Stimulated activated CD4-positive, alpha-beta T cell treated with anti-CD3 and anti-CD28 coated beads, Interleukin-15, amount 100 ng/mL, for 1 hour (primary cell): ENCODE data around the gene SLC12A9.
"Not testable (repeated sequence)": the region's sequence is repeated elsewhere in the genome, so short reads cannot be mapped to it uniquely, and the experiment has no call there.

Experiments used
- DNase-seq, 2 donors: peaks; one replicate each; pipeline ENCODE4 v3.0.0-alpha.2; 2020; ENCODE audit warnings: low read depth in 1 of 2, low spot score in 1 of 2

SLC12A9 gene

DNA sequence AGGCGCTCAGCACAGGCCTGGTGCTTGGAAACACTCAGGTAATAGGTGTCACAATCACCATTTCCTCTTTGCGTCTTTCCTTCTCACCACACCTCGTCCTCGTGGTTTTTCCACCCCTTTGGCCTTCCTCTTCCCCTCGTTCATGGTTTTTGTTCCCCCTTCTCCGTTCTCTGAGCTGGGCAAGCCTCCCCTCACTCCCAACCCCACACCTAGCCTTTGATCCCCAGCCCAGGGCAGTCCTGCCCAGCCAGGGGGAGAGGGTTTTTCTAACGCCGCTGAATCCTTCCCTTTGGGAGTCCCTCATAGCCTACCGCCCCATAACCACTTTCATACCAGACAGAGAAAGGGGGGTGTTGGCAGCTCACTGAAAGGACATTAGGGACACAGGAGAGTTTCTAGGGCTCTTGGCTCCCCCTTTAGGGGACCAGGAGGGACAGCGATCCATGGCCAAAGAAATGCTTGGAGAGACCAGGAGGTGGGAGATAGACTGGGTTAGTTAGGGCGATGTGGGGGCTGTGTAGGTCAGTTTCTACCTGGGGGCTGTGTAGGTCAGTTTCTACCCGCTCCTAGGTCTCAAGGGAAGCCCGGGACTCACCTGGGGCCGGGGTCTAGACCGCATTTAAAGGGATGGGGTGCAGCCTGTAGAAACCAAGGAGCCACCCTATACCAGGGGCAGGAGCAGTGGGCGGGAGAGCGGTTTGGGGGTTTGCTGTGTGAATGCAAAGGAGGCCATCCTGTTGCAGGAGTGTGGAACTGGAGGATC, 26.6 kb upstream of the SLC12A9 start:
- DNase-seq = no peak

GRCh38 chr7:100826514-100827329, 25.8 kb upstream of the SLC12A9 start:
- no peak for DNase-seq

- DNase-seq = no peak
These were observed 24.9 kb upstream of the SLC12A9 start, which contains the start of gene EPHB4 for GRCh38 chr7:100827330-100828226. EPHB4 (minus strand) TSS chr7:100827523; CDS start chr7:100827030, 493 bp downstream.

GRCh38 chr7:100829150-100829716, 23.3 kb upstream of the SLC12A9 start:
- DNase-seq = no peak

DNA sequence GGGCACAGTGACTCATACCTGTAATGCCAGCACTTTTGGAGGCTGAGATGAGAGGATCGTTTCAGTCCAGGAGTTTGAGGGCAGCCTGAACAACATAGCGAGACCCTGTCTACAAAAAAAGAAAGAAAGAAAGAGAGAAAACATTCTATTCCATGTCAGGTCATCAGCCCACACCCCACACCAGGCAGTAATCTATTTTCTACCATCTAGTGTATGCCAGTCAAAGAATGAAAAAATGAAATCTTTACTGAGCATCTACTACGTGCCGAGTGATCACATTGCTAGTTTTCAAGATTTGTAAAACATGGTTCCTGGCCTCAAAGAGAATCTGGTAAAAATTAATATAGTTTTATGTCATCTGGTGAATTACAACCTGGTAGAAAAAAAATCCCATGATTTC, 22.1 kb upstream of the SLC12A9 start:
- DNase-seq = no peak

GRCh38 chr7:100832281-100832633, 20.3 kb upstream of the SLC12A9 start:
- no peak for DNase-seq

GRCh38 chr7:100835903-100836811, 16.4 kb upstream of the SLC12A9 start:
- DNase-seq = no peak

- DNase-seq = no peak
These were observed 15.8 kb upstream of the SLC12A9 start for GRCh38 chr7:100836812-100837098.

DNA sequence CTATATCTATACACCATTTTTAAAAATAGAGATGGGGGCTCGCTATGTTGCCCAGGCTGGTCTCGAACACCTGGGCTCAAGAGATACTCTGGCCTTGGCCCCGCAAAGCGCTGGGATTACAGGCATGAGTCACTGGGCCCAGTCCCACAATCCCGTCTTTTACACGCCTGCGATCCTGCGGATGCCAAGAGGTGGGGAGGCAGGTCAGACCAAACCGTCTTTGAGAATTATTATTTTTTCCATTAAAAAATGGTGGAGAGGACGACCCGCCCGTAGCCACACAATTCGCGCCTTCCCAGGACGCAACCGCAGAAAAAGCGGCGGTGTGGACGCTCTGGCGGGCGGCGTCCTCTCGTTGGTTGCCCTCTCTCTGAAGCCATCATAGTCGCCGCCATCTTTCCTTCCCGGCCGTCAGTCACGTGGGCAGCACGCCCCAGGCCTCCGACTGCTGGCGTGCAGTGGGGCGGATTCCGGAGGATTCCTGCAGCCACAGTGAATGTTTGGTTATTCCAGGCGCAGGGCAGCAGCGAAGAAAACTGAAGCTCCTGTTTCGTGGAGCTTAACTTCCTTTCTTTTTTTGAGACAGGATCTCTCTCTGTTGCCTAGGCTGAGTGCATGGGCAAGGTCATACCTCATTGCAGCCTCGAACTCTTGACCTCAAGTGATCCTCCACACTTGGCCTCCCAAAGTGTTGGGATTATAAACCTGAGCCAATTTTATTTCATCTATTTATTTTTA, 15.2 kb upstream of the SLC12A9 start:
- peak; percentile 53 to 70 for DNase-seq

DNA sequence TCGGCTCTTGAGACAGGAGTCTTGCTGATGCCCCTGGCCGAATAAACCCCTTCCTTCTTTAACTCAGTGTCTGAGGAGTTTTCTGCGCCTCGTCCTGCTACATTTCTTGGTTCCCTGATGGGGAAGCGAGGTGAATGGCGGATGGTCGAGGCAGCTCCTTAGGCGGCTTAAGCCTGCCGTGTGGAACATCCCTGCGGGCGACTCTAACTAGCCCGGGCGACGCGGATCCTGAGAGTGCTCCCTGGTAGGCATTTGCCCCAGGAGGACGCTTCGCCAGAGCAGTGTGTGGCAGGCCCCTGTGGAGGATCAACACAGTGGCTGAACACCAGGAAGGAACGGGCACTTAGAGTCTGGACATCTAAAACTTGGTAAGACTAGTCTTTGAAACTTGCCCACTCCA, 13.2 kb upstream of the SLC12A9 start:
- no peak for DNase-seq

- no peak for DNase-seq
These were observed 11.9 kb upstream of the SLC12A9 start for GRCh38 chr7:100840470-100841100.

DNA sequence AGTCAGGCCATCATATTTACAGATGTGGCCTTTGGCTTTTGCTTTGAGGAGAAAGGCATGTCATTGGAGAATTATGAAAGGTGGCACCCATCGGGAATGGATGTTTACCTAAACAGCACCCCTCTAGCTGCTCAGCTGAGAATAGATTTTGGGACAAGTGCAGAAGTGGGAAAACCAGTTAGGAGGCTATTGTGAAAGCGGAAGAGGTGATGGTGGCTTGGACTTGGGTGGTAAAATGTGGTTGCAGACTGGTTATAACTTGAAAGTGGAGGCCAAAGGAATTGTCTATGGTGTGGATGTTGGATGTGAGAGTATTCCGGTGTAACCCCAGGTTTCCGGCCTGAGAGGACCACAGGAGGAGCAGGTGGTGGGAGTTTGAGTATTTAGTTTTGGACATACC, 5.2 kb upstream of the SLC12A9 start:
- DNase-seq = no peak

DNA sequence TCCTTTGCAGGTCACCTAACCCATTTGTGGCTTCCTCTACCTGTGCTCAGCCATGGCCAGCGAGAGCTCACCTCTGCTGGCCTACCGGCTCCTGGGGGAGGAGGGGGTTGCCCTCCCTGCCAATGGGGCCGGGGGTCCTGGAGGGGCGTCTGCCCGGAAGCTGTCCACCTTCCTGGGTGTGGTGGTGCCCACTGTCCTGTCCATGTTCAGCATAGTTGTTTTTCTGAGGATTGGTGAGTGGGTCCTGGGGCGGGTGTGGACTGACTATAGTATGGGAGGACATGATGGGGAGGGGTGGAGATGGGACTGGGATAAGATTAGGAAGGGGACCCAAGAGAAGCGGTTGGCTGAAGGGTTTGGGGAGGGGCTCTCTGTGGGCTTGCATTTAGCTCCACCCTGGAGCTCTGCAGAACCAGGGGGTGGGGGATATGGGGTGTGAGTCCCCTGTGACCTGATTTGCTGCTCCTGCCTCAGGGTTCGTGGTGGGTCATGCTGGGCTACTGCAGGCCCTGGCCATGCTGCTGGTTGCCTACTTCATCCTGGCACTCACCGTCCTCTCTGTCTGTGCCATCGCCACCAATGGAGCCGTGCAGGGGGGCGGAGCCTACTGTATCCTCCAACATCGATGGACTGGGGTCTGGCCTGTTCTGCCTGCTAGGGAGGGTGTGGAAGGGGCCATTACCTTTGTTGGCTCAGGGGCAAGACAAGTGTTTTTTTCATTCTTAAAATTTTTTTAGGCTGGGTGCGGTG, 1.8 kb downstream of the SLC12A9 start:
- no peak for DNase-seq

GRCh38 chr7:100854899-100855298, 2.4 kb downstream of the SLC12A9 start:
- not testable (repeated sequence) for DNase-seq

DNA sequence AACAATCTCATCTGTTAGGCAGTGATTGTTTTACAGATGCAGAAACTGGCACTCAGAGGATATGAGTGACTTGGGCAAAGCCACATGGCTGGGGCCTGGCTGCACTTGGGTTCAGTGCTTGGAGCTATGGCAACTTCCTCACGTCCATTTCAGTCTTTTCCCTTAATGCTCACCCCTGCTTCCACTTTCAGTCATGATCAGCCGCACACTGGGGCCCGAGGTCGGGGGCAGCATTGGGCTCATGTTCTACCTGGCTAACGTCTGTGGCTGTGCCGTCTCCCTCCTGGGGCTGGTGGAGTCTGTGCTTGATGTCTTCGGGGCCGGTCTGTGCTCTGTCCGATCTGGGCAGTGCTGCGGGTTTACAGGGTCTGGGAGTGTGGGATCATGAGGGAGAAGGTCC, 3.0 kb downstream of the SLC12A9 start:
- no peak for DNase-seq

DNA sequence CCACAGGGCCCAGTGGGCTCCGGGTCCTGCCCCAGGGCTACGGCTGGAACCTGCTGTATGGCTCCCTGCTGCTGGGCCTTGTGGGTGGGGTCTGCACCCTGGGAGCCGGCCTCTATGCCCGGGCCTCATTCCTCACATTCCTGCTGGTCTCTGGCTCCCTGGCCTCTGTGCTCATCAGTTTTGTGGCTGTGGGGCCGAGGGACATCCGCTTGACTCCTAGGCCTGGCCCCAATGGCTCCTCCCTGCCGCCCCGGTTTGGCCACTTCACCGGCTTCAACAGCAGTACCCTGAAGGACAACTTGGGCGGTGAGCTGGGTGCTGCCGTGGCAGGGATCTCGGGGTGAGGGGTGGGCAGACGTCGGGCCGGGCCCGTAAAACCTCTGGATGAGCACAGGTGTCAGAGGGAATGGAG, 4.4 kb downstream of the SLC12A9 start:
- no peak for DNase-seq

DNA sequence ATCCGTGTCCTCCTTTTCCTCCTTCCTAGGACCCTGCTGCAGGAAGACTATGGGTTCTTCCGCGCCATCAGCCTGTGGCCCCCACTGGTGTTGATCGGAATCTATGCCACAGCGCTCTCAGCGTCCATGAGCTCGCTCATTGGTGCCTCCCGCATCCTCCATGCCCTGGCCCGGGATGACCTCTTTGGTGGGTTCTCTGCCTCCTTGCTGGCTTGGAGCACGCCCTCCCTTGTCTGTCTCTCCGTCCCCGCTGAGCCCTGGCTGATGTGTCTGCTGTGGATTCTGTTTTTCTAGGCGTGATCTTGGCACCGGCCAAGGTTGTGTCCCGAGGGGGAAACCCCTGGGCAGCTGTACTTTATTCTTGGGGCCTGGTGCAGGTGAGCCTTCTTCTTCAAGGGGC, 7.3 kb downstream of the SLC12A9 start:
- no peak for DNase-seq
